ENCODE measurements around the gene DPH1.

Gene DPH1

GRCh38 chr17:2048805-2049204, 18.9 kb downstream of the DPH1 start:
- 0 out of 2 replicates have a peak, but pooled peaks cover 3% of the 10 kb centered on the region for H4K20me1 ChIP-seq (ENCODE audit: control insufficient read depth, insufficient read depth, low read depth, low read length)
- H3K4me3 ChIP-seq (ENCODE audit: low read length) = no peak overlapping the region
- H3K4me1 ChIP-seq (ENCODE audit: control insufficient read depth, low read length) = peaks cover 28% of the 10 kb centered on the region
- H3K4me2 ChIP-seq (ENCODE audit: low read length) = peak overlapping the region; percentile 88; the same call in 1 of the 2 replicates
- H3F3A ChIP-seq (ENCODE audit: control insufficient read depth, insufficient read depth) = no peaks in the 10 kb centered on the region; the same call in 1 of the 2 replicates
- no peaks in the 10 kb centered on the region for H3K9me2 ChIP-seq (replicated peaks; ENCODE audit: control insufficient read depth, low read length)
- H3K27me3 ChIP-seq (ENCODE audit: control insufficient read depth, low read length) = peaks cover 43% of the 10 kb centered on the region
- no peaks in the 10 kb centered on the region for H3K9me3 ChIP-seq (ENCODE audit: control insufficient read depth, insufficient read depth, low read length)
- peaks cover 7% of the 10 kb centered on the region; the same call in 1 of the 2 replicates for H3K36me3 ChIP-seq (ENCODE audit: control insufficient read depth, low read length)
- H3K27ac ChIP-seq (ENCODE audit: low read depth, low read length) = no peak overlapping the region
- no peaks in the 10 kb centered on the region for H3K79me2 ChIP-seq (ENCODE audit: control insufficient read depth, low read length)
- no peak for TF ChIP-seq EZH2phosphoT487 (IDR thresholded peaks at IDR 0.05; ENCODE audit: borderline replicate concordance, low read length)
- TF ChIP-seq CTCF (IDR thresholded peaks at IDR 0.05; ENCODE audit: low read depth, low read length, poor library complexity, severe bottlenecking) = no peak

GRCh38 chr17:2049333-2050299, 19.7 kb downstream of the DPH1 start:
- TF ChIP-seq CTCF (IDR thresholded peaks at IDR 0.05; ENCODE audit: low read depth, low read length, poor library complexity, severe bottlenecking) (no peak), EZH2phosphoT487 (IDR thresholded peaks at IDR 0.05; ENCODE audit: borderline replicate concordance, low read length) (0 out of 2 replicates have a peak, but pooled peaks have one; percentile 61)
- peaks cover 51% of the 10 kb centered on the region for H3K27me3 ChIP-seq (ENCODE audit: control insufficient read depth, low read length)

GRCh38 chr17:2050300-2051060, 20.5 kb downstream of the DPH1 start:
- H3K27me3 ChIP-seq (ENCODE audit: control insufficient read depth, low read length) = peaks cover 58% of the 10 kb centered on the region

More at GRCh38 chr17:2049333-2050299, 19.7 kb downstream of the DPH1 start:
- peaks cover 2% of the 10 kb centered on the region; the same call in 1 of the 2 replicates for H3K36me3 ChIP-seq (ENCODE audit: control insufficient read depth, low read length)
- H3K4me3 ChIP-seq (ENCODE audit: low read length) = peak overlapping the region; percentile 77
- H3K4me1 ChIP-seq (ENCODE audit: control insufficient read depth, low read length) = peaks cover 36% of the 10 kb centered on the region
- H4K20me1 ChIP-seq (ENCODE audit: control insufficient read depth, insufficient read depth, low read depth, low read length) = 0 out of 2 replicates have a peak, but pooled peaks cover 7% of the 10 kb centered on the region
- no peaks in the 10 kb centered on the region for H3K9me2 ChIP-seq (replicated peaks; ENCODE audit: control insufficient read depth, low read length)
- no peaks in the 10 kb centered on the region for H3K9me3 ChIP-seq (ENCODE audit: control insufficient read depth, insufficient read depth, low read length)
- H3F3A ChIP-seq (ENCODE audit: control insufficient read depth, insufficient read depth) = peaks cover 6% of the 10 kb centered on the region
- H3K79me2 ChIP-seq (ENCODE audit: control insufficient read depth, low read length) = no peaks in the 10 kb centered on the region
- no peak overlapping the region for H3K27ac ChIP-seq (ENCODE audit: low read depth, low read length)
- H3K4me2 ChIP-seq (ENCODE audit: low read length) = peak overlapping the region; percentile 88

More at GRCh38 chr17:2050300-2051060, 20.5 kb downstream of the DPH1 start:
- Histone ChIP-seq H3F3A (ENCODE audit: control insufficient read depth, insufficient read depth) (peaks cover 6% of the 10 kb centered on the region), H3K9me3 (ENCODE audit: control insufficient read depth, insufficient read depth, low read length) (no peaks in the 10 kb centered on the region), H3K79me2 (ENCODE audit: control insufficient read depth, low read length) (no peaks in the 10 kb centered on the region), H3K4me3 (ENCODE audit: low read length) (peak overlapping the region; percentile 58), H3K4me2 (ENCODE audit: low read length) (peak overlapping the region; percentile 69), H4K20me1 (ENCODE audit: control insufficient read depth, insufficient read depth, low read depth, low read length) (0 out of 2 replicates have a peak, but pooled peaks cover 7% of the 10 kb centered on the region), H3K9me2 (replicated peaks; ENCODE audit: control insufficient read depth, low read length) (no peaks in the 10 kb centered on the region), H3K27ac (ENCODE audit: low read depth, low read length) (no peak overlapping the region), H3K36me3 (ENCODE audit: control insufficient read depth, low read length) (no peaks in the 10 kb centered on the region), H3K4me1 (ENCODE audit: control insufficient read depth, low read length) (peaks cover 44% of the 10 kb centered on the region)
- TF ChIP-seq EZH2phosphoT487 (IDR thresholded peaks at IDR 0.05; ENCODE audit: borderline replicate concordance, low read length) = peak; percentile 50; the same call in 1 of the 2 replicates
- no peak for TF ChIP-seq CTCF (IDR thresholded peaks at IDR 0.05; ENCODE audit: low read depth, low read length, poor library complexity, severe bottlenecking)

Measured in DOHH2 (cell line).